Stimulated activated CD8-positive, alpha-beta memory T cell treated with anti-CD3 and anti-CD28 coated beads, Interleukin-2, amount 100 ng/mL, for 1 hour (primary cell): ENCODE data around the gene PCDH9.
"Not testable (repeated sequence)": the region's sequence is repeated elsewhere in the genome, so short reads cannot be mapped to it uniquely, and the experiment has no call there.

Experiments used
- DNase-seq, 2 donors: peaks; one replicate each; pipeline ENCODE4 v3.0.0-alpha.2; 2020; ENCODE audit warnings: low read depth in 2 of 2

PCDH9 gene

DNA sequence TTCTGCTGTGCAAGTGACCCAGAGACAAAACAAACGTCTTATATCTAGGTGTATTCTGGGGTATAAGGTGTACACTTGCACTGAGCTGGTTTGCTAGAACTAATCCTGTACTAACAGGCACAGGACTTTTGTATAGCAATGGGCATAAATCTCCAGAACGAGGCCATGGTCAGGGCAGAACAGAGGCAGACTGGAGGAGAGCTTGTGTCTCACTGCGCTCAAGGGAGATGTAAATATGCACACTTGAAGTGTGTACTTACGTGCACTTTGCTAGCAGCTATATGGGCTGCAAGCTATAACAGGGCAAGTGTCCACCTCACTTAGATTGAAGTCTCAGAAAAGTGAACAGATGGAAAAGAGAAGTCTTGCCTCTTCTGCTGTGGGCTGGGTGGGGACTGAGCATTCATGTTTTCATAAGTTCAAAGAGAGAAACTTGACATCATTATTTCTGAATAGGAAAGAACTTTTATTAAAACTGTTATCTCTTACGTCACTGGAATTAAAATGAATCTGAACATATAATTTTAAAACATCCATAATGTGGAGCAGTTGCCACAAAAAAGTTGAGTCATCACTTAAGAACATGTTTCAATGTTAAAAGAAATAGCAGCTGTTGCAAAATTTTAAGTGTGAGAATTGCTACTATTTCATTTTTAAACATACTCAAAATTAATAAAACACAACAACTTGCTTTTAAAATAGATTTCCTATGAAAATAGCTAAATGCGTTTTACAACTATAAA lies 888.3 kb downstream of the PCDH9 start:
- no peak for DNase-seq

DNA sequence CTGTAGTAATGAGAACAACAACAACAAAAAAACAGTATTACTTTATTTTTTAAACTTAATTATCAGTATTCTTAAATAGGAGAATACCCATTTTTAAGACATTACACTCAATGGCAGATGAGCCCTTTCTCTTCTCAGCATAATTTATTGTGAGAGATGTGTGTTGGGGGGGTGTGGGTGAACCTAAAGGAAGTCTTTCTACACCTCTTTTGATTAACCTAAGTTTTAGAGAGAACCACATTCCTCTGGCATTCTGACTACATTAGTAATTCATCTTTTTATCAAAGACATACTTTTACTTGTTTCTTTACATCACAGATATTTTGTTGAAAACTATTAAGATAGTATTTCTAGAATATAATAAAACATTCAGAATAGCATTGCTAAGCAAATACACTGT lies 890.9 kb downstream of the PCDH9 start:
- no peak for DNase-seq

DNA sequence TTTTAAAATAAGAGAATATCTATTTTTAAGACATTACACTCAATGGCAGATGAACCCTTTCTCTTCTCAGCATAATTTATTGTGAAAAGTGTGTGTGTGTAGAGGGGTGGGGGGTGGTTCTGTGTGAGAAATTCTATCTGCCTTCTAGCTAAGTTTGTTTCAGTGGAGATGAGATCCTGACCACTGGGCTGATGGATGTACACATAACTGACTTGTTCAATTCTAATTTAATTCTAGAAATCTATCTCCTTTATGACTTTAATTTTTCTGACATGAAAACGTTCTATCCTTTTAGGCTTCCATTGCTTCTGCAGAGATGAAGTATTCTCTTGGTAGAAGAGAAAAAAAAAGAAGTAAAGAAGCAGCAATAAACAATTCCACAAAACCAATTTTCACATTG lies 891.6 kb downstream of the PCDH9 start:
- DNase-seq: no peak

DNA sequence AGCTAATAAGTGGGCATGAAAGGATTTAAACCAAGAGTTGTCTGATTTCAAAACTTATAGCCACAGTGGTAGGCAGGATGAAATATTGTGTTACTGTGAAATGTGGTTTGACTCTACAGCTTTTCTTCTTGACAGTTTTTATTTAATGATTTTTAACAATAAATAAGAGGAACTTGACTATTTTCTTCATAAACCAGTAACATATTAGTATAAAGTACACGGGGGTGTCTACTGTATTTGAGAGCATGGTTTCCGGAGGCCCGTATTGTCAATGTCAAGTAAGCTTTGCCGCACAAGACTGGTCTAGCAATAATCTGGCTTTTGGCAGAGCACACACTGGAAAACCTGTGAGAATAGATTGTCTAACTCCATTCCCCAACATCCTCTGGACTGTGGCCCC lies 894.5 kb downstream of the PCDH9 start:
- DNase-seq: no peak

GRCh38 chr13:66329988-66330451 lies 900.1 kb downstream of the PCDH9 start:
- no peak for DNase-seq

- DNase-seq: no peak
Observed at GRCh38 chr13:66328476-66328875, 901.7 kb downstream of the PCDH9 start.

- no peak for DNase-seq
Observed at GRCh38 chr13:66323745-66324347, 906.3 kb downstream of the PCDH9 start.

DNA sequence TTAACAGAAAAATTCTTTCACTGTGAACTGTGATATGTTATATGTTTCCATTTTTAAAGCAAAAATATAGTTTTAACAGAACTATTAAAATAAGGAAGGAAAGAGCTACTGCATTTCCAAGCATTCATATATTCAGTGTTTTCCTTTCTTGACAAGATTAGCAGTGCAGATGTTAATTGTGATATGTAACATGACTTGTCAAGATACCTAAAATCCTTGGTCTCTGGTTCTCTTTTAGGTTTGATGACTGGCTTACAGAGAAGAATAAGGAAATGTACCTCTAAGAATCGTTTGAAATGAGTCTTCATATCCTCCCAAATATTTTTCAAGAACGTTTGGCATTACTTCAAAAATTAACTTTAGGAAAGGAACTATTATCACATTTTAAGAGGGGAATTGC lies 907.2 kb downstream of the PCDH9 start:
- no peak for DNase-seq

- DNase-seq: no peak
Observed at GRCh38 chr13:66322193-66322740, 907.9 kb downstream of the PCDH9 start.

DNA sequence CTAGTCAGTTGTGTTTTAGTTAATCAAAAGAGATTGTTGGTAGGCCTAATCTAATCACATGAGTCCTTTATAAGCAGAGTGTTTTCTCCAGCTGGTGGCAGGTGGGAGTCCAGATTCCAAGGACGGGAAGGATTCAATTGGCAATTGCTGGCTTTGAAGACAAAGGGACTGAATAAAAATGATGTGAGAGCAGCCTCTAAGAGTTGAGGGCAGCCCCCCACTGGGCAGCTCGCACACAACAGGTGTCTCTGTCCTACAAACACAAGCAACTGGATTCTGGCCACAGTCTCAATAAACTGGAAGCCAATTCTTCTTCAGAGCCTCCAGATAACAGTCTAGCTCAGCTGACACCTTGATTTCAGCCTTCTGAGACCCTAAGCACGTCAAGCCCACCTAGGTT lies 915.2 kb downstream of the PCDH9 start:
- no peak for DNase-seq

- no peak for DNase-seq
Observed at GRCh38 chr13:66313413-66313812, 916.7 kb downstream of the PCDH9 start.

GRCh38 chr13:66312312-66313087 lies 917.6 kb downstream of the PCDH9 start:
- no peak for DNase-seq

DNA sequence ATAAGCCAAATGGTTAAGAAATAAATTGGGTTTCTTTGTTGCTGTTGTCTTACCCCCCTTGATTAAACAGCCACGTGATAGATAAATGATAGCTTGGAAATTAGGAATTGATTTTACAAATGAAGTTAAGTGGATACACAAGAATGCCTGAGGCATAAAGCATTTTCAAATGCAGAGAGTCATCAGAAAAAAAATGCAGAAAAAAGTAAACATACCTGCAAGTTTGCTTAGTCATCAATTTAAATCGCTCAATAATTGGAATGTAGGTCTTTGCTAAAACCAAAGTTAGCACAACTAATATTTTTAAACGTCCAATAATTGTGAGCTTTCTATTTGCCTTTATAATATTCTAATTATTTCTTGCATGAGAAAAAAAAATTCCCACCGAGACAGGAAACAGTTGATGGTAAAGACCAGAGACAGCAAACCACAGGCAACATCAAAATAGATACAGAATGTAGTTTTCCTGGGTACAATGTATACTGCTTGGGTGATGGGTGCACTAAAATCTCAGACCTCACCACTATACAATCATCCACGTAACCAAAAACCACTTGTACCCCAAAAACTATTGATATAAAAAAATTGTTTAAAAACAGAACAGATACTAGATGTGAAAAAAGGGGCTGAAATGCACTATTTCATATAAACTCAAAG lies 924.0 kb downstream of the PCDH9 start:
- no peak for DNase-seq

DNA sequence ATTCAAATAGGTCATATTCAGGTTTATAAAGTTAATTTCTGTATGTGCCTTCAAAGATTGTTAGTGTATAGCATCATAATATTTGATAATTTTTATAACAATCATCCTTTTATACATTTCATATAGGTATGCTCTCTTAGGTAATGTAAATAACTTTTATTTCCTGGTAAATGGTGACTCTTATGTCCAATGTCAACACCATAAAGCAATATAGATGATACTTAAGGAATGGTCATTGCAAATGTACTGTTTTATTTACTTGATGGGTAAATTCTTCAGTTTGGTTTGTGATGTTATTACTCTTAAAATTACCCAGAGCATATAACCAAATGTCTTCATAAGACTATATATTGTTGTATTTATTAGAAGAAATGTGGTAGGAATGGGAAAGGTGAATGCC lies 928.7 kb downstream of the PCDH9 start:
- no peak for DNase-seq

GRCh38 chr13:66301006-66301405 lies 929.1 kb downstream of the PCDH9 start:
- DNase-seq: no peak

GRCh38 chr13:66296875-66297274 lies 933.3 kb downstream of the PCDH9 start:
- DNase-seq: no peak

GRCh38 chr13:66296328-66296727 lies 933.8 kb downstream of the PCDH9 start:
- DNase-seq: no peak

DNA sequence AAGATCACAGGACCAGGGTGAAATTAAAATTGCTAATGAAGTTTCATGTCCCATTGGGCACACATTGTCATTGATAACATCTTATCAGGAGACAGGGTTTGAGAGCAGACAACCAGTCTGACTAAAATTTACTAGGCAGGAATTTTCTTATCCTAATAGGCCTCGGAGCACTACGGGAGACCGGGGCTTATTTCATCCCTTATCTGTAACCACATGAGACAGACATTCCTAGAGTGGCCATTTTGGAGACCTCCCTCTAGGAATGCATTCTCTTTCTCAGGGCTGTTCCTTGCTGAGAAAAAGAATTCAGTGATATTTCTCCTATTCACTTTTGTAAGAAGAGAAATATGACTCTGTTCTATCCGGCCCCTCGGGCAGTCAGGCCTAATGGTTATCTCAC lies 943.3 kb downstream of the PCDH9 start:
- not testable (repeated sequence) for DNase-seq

GRCh38 chr13:66275416-66275815 lies 954.7 kb downstream of the PCDH9 start:
- DNase-seq: no peak

GRCh38 chr13:66273011-66273410 lies 957.1 kb downstream of the PCDH9 start:
- DNase-seq: no peak

DNA sequence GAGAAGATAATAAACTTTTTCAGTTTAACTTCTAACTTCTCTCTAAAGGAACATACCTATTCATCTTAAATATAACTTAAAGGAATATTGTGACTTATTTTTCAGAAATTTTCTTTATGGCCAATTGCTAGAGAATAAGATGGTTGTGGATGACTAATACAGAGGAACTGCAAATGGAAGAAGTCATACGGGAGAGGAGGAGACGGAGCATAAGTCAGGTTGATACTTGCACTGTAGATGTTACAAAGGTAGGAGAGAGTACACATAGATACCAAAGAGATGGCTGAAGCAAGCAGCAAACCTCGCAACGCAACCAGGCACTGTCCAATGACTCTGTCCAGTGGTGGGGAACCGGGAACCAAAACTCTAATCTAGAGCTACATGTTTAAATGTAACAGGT lies 963.4 kb downstream of the PCDH9 start:
- DNase-seq: no peak

- no peak for DNase-seq
Observed at GRCh38 chr13:66266348-66266747, 963.8 kb downstream of the PCDH9 start.
